Measurements from ENCODE around the gene HTT. TPM values are rescaled to one million over a fixed set of nuclear protein-coding genes. Genes with fewer than 3 reads are reported as not detected.

The HTT gene
- total RNA-seq, 1 experiment from 2014 or later = 64.4 TPM

DNA sequence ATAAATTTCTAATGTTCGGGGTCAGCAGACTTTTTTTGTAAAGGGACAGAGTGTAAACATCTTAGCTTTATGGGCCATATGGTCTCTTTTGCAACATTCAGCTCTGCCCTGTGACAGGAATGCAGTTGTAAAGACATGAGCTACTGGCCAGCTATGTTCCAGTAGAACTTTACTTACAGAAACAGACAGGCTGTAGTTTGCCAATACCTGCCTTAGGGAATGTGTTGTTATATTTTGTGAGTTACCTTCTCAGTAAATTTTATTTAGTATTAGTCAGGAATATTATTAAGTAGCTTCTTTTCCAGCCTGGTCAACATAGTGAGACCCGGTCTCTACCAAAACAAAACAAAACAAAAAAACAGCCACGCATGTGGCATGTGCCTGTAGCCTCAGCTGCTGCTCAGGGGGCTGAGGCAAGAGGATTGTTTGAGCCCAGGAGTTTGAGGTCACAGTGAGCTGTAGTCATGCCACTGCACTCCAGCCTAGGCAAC, 48.7 kb downstream of the HTT start:
- Histone ChIP-seq H4K8ac (replicated peaks; ENCODE audit: insufficient read length, low read depth, low read length) (no peak overlapping the region), H3K27ac (ENCODE audit: insufficient read length, low read depth, low read length) (no peak overlapping the region), H3T11ph (ENCODE audit: low read length) (no peak overlapping the region), H4K91ac (ENCODE audit: insufficient read length, low read depth, low read length) (no peak overlapping the region), H3K4me2 (ENCODE audit: insufficient read depth, insufficient read length, low read length) (no peak overlapping the region), H2AK5ac (ENCODE audit: insufficient read length, low read length) (no peak overlapping the region), H2BK20ac (ENCODE audit: low read depth, low read length, poor library complexity, severe bottlenecking) (no peak overlapping the region), H3K9ac (ENCODE audit: extremely low read depth, insufficient read length, low read length) (no peak overlapping the region), H3K9me3 (ENCODE audit: control insufficient read depth, low read depth, low read length) (no peaks in the 10 kb centered on the region), H3K14ac (ENCODE audit: insufficient read depth, low read length) (no peak overlapping the region), H4K5ac (ENCODE audit: insufficient read length, low read depth, low read length) (no peak overlapping the region), H2BK120ac (ENCODE audit: low read depth, low read length, poor library complexity, severe bottlenecking) (no peak overlapping the region), H2BK12ac (ENCODE audit: insufficient read length, low read depth, low read length) (no peak overlapping the region), H3K4ac (ENCODE audit: low read depth, low read length) (no peak overlapping the region), H3K18ac (ENCODE audit: insufficient read length, low read depth, low read length) (no peak overlapping the region), H3K79me2 (ENCODE audit: insufficient read depth, low read length) (no peaks in the 10 kb centered on the region), H2BK5ac (ENCODE audit: insufficient read length, low read length) (no peak overlapping the region), H3K27me3 (ENCODE audit: insufficient read depth, low read length) (no peaks in the 10 kb centered on the region), H4K20me1 (ENCODE audit: control insufficient read depth, insufficient read depth, insufficient read length) (no peaks in the 10 kb centered on the region), H3K23ac (ENCODE audit: insufficient read length, low read depth, low read length) (no peak overlapping the region), H2BK15ac (ENCODE audit: low read depth, low read length) (no peak overlapping the region), H2AFZ (ENCODE audit: low read length) (no peak overlapping the region), H3K23me2 (ENCODE audit: insufficient read length, low read depth, low read length, poor library complexity, severe bottlenecking) (no peaks in the 10 kb centered on the region), H3K56ac (ENCODE audit: insufficient read length, low read depth, low read length) (no peak overlapping the region), H3K4me1 (ENCODE audit: insufficient read depth, low read length) (no peaks in the 10 kb centered on the region), H3K79me1 (ENCODE audit: insufficient read depth, low read depth, low read length, poor library complexity, severe bottlenecking) (no peaks in the 10 kb centered on the region)
- no peak overlapping the region for H3K4me3 Mint-ChIP-seq
- no CpG with 5 or more reads among the region's 3 CpGs for WGBS (ENCODE audit: extremely low coverage, insufficient read length, low lambda C conversion rate)
- H3K9me3 Mint-ChIP-seq = no peaks in the 10 kb centered on the region
- H3K36me3 Mint-ChIP-seq (ENCODE audit: insufficient read depth in 1 of 3, low read depth in 3 of 3) = peaks cover 34 to 59% (median 58%) of the 10 kb centered on the region in 3 experiments
- TF ChIP-seq, protein P1, sequence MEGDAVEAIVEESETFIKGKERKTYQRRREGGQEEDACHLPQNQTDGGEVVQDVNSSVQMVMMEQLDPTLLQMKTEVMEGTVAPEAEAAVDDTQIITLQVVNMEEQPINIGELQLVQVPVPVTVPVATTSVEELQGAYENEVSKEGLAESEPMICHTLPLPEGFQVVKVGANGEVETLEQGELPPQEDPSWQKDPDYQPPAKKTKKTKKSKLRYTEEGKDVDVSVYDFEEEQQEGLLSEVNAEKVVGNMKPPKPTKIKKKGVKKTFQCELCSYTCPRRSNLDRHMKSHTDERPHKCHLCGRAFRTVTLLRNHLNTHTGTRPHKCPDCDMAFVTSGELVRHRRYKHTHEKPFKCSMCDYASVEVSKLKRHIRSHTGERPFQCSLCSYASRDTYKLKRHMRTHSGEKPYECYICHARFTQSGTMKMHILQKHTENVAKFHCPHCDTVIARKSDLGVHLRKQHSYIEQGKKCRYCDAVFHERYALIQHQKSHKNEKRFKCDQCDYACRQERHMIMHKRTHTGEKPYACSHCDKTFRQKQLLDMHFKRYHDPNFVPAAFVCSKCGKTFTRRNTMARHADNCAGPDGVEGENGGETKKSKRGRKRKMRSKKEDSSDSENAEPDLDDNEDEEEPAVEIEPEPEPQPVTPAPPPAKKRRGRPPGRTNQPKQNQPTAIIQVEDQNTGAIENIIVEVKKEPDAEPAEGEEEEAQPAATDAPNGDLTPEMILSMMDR (conservative IDR thresholded peaks at IDR 0.05) = no peak
- no peaks in the 10 kb centered on the region for H3K4me1 Mint-ChIP-seq
- H3K27me3 Mint-ChIP-seq (ENCODE audit: low read depth) = no peaks in the 10 kb centered on the region
- DNase-seq = no peak
- H3K27ac Mint-ChIP-seq = peak overlapping the region in 1 of 3 experiments; percentile 64; a peak in 1 of 7 replicates
